A549 (cell line): ENCODE data around the gene PLA2G1B. TPM values are rescaled to one million over a fixed set of nuclear protein-coding genes. Genes with fewer than 3 reads are reported as not detected.

ENCODE experiments used
- ATAC-seq, 2 experiments: fragments of 200-7000 bp in 1 of 2; fragments of >200 bp in 1 of 2; cut with Nextera tagmentation in 1 of 2; cut with Tn5 transposase in 1 of 2; 3 replicates each; pipeline versions ENCODE4 v1.8.0 to v1.9.1; 2018 to 2020; ENCODE audit warnings: mild to moderate bottlenecking in 1 of 2, moderate library complexity in 1 of 2
- CTCF ChIA-PET: fragments of 300-600 bp; sonication (Branson Sonifier 250); formaldehyde crosslinking; extraction: SDS; loops from one replicate; lab custom pipeline; 2021; ENCODE audit warnings: antibody characterized with exemption, inconsistent platforms; lab: Yijun Ruan, JAX
- POLR2A ChIA-PET: fragments of 350-600 bp; formaldehyde crosslinking; extraction: SDS; loops from one replicate; lab custom pipeline; 2021; ENCODE audit warnings: antibody characterized with exemption, inconsistent platforms; lab: Yijun Ruan, JAX
- DNase-seq, 2 experiments: peaks; one replicate each; pipeline versions ENCODE4 v3.0.0 to v3.0.0-alpha.2; 2011 to 2016; ENCODE audit warnings: low read depth in 1 of 2, low spot score in 1 of 2
- FAIRE-seq: peaks from 2 replicates; lab custom pipeline; 2011; peaks lifted over from hg19 to GRCh38; lab: Jason Lieb, UNC
- H3K27ac ChIP-seq, 2 experiments: fragments of >200 bp; sonication (Bioruptor Twin); formaldehyde crosslinking; 3 replicates each; pipeline ENCODE4 v1.5.1; 2016 to 2017
- H3K4me1 ChIP-seq: fragments of >200 bp; sonication (Bioruptor Twin); formaldehyde crosslinking; 3 replicates; pipeline ENCODE4 v1.6.1; 2016
- H3K4me2 ChIP-seq: fragments of >200 bp; sonication (Bioruptor Twin); formaldehyde crosslinking; 3 replicates; pipeline ENCODE4 v1.6.1; 2016
- H3K4me3 ChIP-seq: fragments of >200 bp; sonication (Bioruptor Twin); formaldehyde crosslinking; 3 replicates; pipeline ENCODE4 v1.5.1; 2016
- H3K9me3 ChIP-seq: fragments of >200 bp; sonication (Bioruptor Twin); formaldehyde crosslinking; 3 replicates; pipeline ENCODE4 v1.6.1; 2016
- BHLHE40 ChIP-seq: IDR thresholded peaks from 2 replicates; pipeline ENCODE4 v1.6.1; 2012; ENCODE audit warnings: low read depth, low read length, inconsistent platforms
- CEBPB ChIP-seq, 2 experiments: fragments of >200 bp in 1 of 2; sonication (Bioruptor Twin) in 1 of 2; formaldehyde crosslinking in 1 of 2; IDR thresholded peaks; 2 replicates each; pipeline ENCODE4 v1.6.1; 2012 to 2016
- CHD2 ChIP-seq: fragments of 150-350 bp; IDR thresholded peaks from 2 replicates; pipeline ENCODE4 v1.6.1; 2014; ENCODE audit warnings: low read length; ENCODE audit not compliant: partially characterized antibody
- CHD4 ChIP-seq: fragments of 200-600 bp; sonication (generic); IDR thresholded peaks from 2 replicates; pipeline ENCODE4 v1.6.1; 2016; ENCODE audit warnings: antibody characterized with exemption, mild to moderate bottlenecking, borderline replicate concordance
- EHF ChIP-seq: fragments of 250-450 bp; sonication (Bioruptor Pico); IDR thresholded peaks from 2 replicates; pipeline ENCODE4 v1.5.0; 2020; ENCODE audit warnings: mild to moderate bottlenecking
- EHMT2 ChIP-seq: fragments of 200-600 bp; sonication (generic); IDR thresholded peaks from 2 replicates; pipeline ENCODE4 v1.6.1; 2016; ENCODE audit warnings: antibody characterized with exemption, low read depth, mild to moderate bottlenecking, moderate library complexity
- FOSB ChIP-seq: fragments of 250-450 bp; sonication (Bioruptor Pico); IDR thresholded peaks from 2 replicates; pipeline ENCODE4 v1.5.0; 2020; ENCODE audit warnings: mild to moderate bottlenecking, moderate library complexity
- GATA3 ChIP-seq: IDR thresholded peaks from 2 replicates; pipeline ENCODE4 v1.6.1; 2012; ENCODE audit warnings: borderline replicate concordance
- HOXB5 ChIP-seq: fragments of 250-450 bp; sonication (Bioruptor Pico); IDR thresholded peaks from 2 replicates; pipeline ENCODE4 v1.5.0; 2020; ENCODE audit warnings: mild to moderate bottlenecking, moderate library complexity
- JUNB ChIP-seq: fragments of >200 bp; sonication (Bioruptor Twin); formaldehyde crosslinking; IDR thresholded peaks from 2 replicates; pipeline ENCODE4 v1.6.1; 2016
- NFE2L2 ChIP-seq: fragments of 150-350 bp; conservative IDR thresholded peaks from 2 replicates; pipeline ENCODE4 v1.6.1; 2014; ENCODE audit warnings: low read length
- NPAS2 ChIP-seq: fragments of 250-450 bp; sonication (Bioruptor Pico); IDR thresholded peaks from 2 replicates; pipeline ENCODE4 v1.8.0; 2022; ENCODE audit warnings: mild to moderate bottlenecking, moderate library complexity, borderline replicate concordance
- PHF8 ChIP-seq: fragments of 200-600 bp; sonication (generic); IDR thresholded peaks from 2 replicates; pipeline ENCODE4 v1.6.1; 2016; ENCODE audit warnings: low read depth, mild to moderate bottlenecking, antibody characterized with exemption, moderate library complexity, borderline replicate concordance
- POLR2AphosphoS2 ChIP-seq: conservative IDR thresholded peaks from 2 replicates; pipeline ENCODE4 v1.6.1; 2012; ENCODE audit warnings: low read length, improper control_type of control experiment, inconsistent platforms
- RARB ChIP-seq: fragments of 250-450 bp; sonication (Bioruptor Pico); IDR thresholded peaks from 2 replicates; pipeline ENCODE4 v1.8.0; 2021; ENCODE audit warnings: mild to moderate bottlenecking, moderate library complexity
- RCOR1 ChIP-seq: fragments of 150-350 bp; IDR thresholded peaks from 2 replicates; pipeline ENCODE4 v1.6.1; 2014; ENCODE audit warnings: antibody characterized with exemption, low read length, low read depth
- RFX5 ChIP-seq: fragments of 450-650 bp; IDR thresholded peaks from 2 replicates; pipeline ENCODE4 v1.7.1; 2014; ENCODE audit warnings: antibody characterized with exemption, mild to moderate bottlenecking, moderate library complexity
- RNF2 ChIP-seq: fragments of 200-600 bp; sonication (generic); IDR thresholded peaks from 2 replicates; pipeline ENCODE4 v1.6.1; 2016; ENCODE audit warnings: low read depth, mild to moderate bottlenecking, antibody characterized with exemption, moderate library complexity, borderline replicate concordance
- SMC3 ChIP-seq: fragments of >200 bp; sonication (Bioruptor Twin); formaldehyde crosslinking; IDR thresholded peaks from 3 replicates; pipeline ENCODE4 v1.6.1; 2018; ENCODE audit warnings: inconsistent platforms
- SREBF2 ChIP-seq: fragments of 450-650 bp; IDR thresholded peaks from 2 replicates; pipeline ENCODE4 v1.6.1; 2014; ENCODE audit warnings: mild to moderate bottlenecking, moderate library complexity
- WGBS: methylation state at CpG from one replicate; pipeline ENCODE4 v1.1.6; 2017; ENCODE audit errors: missing lambda C conversion rate; 5-methylcytosine and 5-hydroxymethylcytosine counted together
- polyA plus RNA-seq, 4 experiments: library from polyadenylated mRNA; depleted of rRNA in 3 of 4; stranded (reverse); fragments of >200 nt; fragmentation: RNase III in 1 of 4; extraction: RNeasy Plus Mini Kit Qiagen cat#74134 plus additional on column Dnase treatment in 1 of 4; gene quantifications; 2 replicates in 3 of 4; 3 replicates in 1 of 4; pipeline ENCODE4 v1.2.3, GENCODE V29; 2011 to 2017
- TF ChIP-seq, protein P1 (sequence below): fragments of 150-350 bp; IDR thresholded peaks from 2 replicates; pipeline ENCODE4 v1.6.1; 2014; ENCODE audit warnings: low read depth, mild to moderate bottlenecking, low read length
- TF ChIP-seq, protein P2 (sequence below): fragments of 450-650 bp; IDR thresholded peaks from 2 replicates; pipeline ENCODE4 v1.6.1; 2014; ENCODE audit warnings: antibody characterized with exemption
- TF ChIP-seq, protein P3 (sequence below): IDR thresholded peaks from 2 replicates; pipeline ENCODE4 v1.6.1; 2012
- TF ChIP-seq, protein P4 (sequence below): fragments of >200 bp; sonication (Bioruptor Twin); formaldehyde crosslinking; IDR thresholded peaks from 3 replicates; pipeline ENCODE4 v1.6.1; 2016
- TF ChIP-seq, protein P5 (sequence below): fragments of >200 bp; sonication (Bioruptor Twin); formaldehyde crosslinking; IDR thresholded peaks from 2 replicates; pipeline ENCODE4 v1.6.1; 2016
- TF ChIP-seq, protein P6 (sequence below): fragments of 250-450 bp; sonication (Bioruptor Pico); IDR thresholded peaks from 2 replicates; pipeline ENCODE4 v1.5.0; 2020; ENCODE audit warnings: low read depth, mild to moderate bottlenecking, moderate library complexity
- TF ChIP-seq, protein P7 (sequence below): IDR thresholded peaks from 2 replicates; pipeline ENCODE4 v1.6.1; 2012

The PLA2G1B gene
- polyA plus RNA-seq, 2 of the 4 experiments (the other 2 are of a cell fraction) = 0.21 TPM; not detected in 1

DNA sequence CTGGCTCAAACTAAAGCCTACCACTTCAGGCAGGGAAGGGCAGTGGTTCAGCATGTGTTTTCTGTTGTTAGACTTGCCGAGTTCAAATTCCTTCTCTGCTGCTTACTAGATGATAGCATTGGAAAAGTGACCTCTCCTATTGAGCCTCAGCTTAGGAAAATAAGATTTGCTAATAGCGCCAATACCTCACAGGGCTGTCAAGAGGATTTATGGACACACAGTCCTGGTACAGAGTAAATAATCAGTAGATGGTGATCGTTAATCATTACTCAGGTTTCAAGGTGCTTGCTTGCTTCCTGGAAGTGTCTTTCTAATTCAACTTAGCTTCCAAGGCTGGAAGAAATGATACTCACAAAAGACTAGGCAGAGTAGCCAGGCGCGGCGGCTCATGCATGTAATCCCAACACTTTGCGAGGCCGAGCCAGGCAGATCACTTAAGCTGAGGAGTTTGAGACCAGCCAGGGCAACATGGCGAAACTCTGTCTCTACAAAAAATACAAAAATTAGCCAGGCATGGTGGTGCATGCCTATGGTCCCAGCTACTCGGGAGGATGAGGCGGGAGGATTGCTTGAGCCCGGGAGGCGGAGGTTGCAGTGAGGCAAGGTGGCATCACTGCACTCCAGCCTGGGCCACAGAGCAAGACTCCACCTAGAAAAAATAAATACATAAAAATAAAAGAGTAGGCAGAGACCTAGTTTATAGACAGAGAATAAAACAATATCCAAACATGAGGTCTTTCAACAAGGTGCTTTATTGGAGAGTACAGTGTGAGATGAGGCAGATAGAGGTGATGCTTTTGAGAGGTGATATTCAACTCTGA is 6.0 kb downstream of the PLA2G1B start:
- ATAC-seq (peak in 1 of 2 experiments; percentile 19; a peak in 3 of 6 replicates), FAIRE-seq (no peak), DNase-seq (peak in 1 of 2 experiments; percentile 80)
- TF ChIP-seq RFX5 (no peak), FOSB (CRISPR knock-in tag) (no peak), CEBPB (IDR thresholded peaks at IDR 0.05) (no peak), HOXB5 (CRISPR knock-in tag) (peak; percentile 70; the same call in 1 of the 2 replicates), CHD2 (no peak), POLR2AphosphoS2 (no peak)
- 44% methylated on average over 13 of the region's 13 CpGs for WGBS
- Histone ChIP-seq H3K27ac (peak overlapping the region; percentile 52 to 66; a peak in 5 of 6 replicates), H3K4me1 (peaks cover 23% of the 10 kb centered on the region), H3K4me2 (peak overlapping the region; percentile 61), H3K9me3 (no peaks in the 10 kb centered on the region), H3K4me3 (no peak overlapping the region)
- POLR2A ChIA-PET = no interaction called here
- CTCF ChIA-PET = interaction anchor here (0.8 to 1.6 kb wide), 7 partner anchors 8 to 145 kb away, joined by 3 to 8 read pairs (median 5); partner anchors contain the start of gene SIRT4

DNA sequence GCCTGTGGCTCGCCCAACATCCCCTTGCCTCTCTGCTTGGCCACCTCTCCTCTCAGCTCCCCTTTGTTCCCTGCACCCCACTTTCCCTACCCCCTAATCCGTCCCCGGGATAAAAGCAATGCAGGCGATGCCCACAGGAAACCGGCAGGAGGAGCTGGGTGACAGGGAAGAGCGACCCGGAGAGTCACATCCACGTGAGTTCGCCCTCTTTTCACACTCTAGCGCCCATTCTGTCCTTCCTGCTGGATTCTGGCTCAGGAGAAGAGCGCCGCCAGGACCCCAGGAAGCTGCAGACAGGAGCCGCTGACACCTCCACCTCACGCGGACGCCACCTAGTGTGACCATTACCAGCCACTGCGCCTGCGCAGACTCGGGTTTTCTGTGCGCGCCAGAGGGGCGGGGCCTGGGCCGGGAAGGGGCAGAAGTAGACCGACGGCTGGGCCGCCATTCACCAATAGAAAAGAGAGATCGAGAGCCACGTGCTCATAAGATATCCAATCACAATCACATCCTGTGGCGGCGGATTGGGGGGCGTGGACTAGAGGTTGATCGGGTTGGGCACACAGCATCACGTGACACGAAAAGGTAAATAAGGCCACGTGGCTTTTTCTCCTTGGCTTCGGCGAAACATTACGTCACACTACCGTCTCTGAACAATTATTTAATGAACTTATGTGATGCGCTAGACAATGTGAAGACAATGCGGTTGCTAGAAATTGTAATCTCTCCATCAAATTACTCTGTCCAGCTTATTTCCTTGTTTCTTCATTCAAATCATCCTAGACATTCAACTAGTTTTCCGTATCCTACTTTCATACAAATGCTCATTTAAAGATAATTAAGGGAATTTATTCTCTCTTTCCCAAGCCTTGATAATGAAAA is 10.1 kb downstream of the PLA2G1B start:
- POLR2A ChIA-PET = interaction anchor here (0.6 to 2.5 kb wide), 11 partner anchors 11 to 1375 kb away, joined by 3 to 22 read pairs (median 5); partner anchors contain the start of genes POP5, RNU4-1, RNU4-2 and RPLP0
- Histone ChIP-seq H3K4me3 (peak overlapping the region; percentile 56), H3K4me1 (peaks cover 23% of the 10 kb centered on the region), H3K9me3 (no peaks in the 10 kb centered on the region), H3K4me2 (peak overlapping the region; percentile 91), H3K27ac (peak overlapping the region; percentile 83 to 90)
- 4% methylated on average over 38 of the region's 42 CpGs for WGBS
- ATAC-seq = peak; percentile 94 to 98
- DNase-seq = peak; percentile 99 to 100
- CTCF ChIA-PET = interaction anchor here (0.7 to 4.1 kb wide), 16 partner anchors 7 to 351 kb away, joined by 3 to 53 read pairs (median 4); partner anchors contain the start of genes PLA2G1B, PXN and SIRT4
- FAIRE-seq = peak; percentile 97
- TF ChIP-seq POLR2AphosphoS2 = no peak
- TF ChIP-seq BHLHE40 = 0 out of 2 replicates have a peak, but pooled peaks have one; percentile 27
- TF ChIP-seq SMC3 = peak; percentile 39; the same call in 2 of the 3 replicates
- TF ChIP-seq, protein P1, sequence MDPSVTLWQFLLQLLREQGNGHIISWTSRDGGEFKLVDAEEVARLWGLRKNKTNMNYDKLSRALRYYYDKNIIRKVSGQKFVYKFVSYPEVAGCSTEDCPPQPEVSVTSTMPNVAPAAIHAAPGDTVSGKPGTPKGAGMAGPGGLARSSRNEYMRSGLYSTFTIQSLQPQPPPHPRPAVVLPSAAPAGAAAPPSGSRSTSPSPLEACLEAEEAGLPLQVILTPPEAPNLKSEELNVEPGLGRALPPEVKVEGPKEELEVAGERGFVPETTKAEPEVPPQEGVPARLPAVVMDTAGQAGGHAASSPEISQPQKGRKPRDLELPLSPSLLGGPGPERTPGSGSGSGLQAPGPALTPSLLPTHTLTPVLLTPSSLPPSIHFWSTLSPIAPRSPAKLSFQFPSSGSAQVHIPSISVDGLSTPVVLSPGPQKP = no peak
- TF ChIP-seq RCOR1 = no peak
- peak; percentile 55; the same call in 1 of the 2 replicates for TF ChIP-seq PHF8
- no peak for TF ChIP-seq NFE2L2
- TF ChIP-seq, protein P2, sequence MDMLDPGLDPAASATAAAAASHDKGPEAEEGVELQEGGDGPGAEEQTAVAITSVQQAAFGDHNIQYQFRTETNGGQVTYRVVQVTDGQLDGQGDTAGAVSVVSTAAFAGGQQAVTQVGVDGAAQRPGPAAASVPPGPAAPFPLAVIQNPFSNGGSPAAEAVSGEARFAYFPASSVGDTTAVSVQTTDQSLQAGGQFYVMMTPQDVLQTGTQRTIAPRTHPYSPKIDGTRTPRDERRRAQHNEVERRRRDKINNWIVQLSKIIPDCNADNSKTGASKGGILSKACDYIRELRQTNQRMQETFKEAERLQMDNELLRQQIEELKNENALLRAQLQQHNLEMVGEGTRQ = peak; percentile 100
- no peak for TF ChIP-seq JUNB
- TF ChIP-seq, protein P3, sequence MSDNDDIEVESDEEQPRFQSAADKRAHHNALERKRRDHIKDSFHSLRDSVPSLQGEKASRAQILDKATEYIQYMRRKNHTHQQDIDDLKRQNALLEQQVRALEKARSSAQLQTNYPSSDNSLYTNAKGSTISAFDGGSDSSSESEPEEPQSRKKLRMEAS = peak; percentile 100
- no peak for TF ChIP-seq SREBF2
- 0 out of 2 replicates have a peak, but pooled peaks have one; percentile 30 for TF ChIP-seq GATA3
- TF ChIP-seq, protein P4, sequence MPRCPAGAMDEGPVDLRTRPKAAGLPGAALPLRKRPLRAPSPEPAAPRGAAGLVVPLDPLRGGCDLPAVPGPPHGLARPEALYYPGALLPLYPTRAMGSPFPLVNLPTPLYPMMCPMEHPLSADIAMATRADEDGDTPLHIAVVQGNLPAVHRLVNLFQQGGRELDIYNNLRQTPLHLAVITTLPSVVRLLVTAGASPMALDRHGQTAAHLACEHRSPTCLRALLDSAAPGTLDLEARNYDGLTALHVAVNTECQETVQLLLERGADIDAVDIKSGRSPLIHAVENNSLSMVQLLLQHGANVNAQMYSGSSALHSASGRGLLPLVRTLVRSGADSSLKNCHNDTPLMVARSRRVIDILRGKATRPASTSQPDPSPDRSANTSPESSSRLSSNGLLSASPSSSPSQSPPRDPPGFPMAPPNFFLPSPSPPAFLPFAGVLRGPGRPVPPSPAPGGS = peak; percentile 60; the same call in 1 of the 3 replicates
- TF ChIP-seq, protein P5, sequence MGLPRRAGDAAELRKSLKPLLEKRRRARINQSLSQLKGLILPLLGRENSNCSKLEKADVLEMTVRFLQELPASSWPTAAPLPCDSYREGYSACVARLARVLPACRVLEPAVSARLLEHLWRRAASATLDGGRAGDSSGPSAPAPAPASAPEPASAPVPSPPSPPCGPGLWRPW = no peak
- TF ChIP-seq CHD4 = no peak
- TF ChIP-seq, protein P6, sequence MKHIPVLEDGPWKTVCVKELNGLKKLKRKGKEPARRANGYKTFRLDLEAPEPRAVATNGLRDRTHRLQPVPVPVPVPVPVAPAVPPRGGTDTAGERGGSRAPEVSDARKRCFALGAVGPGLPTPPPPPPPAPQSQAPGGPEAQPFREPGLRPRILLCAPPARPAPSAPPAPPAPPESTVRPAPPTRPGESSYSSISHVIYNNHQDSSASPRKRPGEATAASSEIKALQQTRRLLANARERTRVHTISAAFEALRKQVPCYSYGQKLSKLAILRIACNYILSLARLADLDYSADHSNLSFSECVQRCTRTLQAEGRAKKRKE (CRISPR knock-in tag) = 0 out of 2 replicates have a peak, but pooled peaks have one; percentile 66
- peak; percentile 61; the same call in 1 of the 2 replicates for TF ChIP-seq NPAS2 (CRISPR knock-in tag)
- TF ChIP-seq, protein P7, sequence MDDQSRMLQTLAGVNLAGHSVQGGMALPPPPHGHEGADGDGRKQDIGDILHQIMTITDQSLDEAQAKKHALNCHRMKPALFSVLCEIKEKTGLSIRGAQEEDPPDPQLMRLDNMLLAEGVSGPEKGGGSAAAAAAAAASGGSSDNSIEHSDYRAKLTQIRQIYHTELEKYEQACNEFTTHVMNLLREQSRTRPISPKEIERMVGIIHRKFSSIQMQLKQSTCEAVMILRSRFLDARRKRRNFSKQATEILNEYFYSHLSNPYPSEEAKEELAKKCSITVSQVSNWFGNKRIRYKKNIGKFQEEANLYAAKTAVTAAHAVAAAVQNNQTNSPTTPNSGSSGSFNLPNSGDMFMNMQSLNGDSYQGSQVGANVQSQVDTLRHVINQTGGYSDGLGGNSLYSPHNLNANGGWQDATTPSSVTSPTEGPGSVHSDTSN = no peak
- TF ChIP-seq RNF2 = peak; percentile 73; the same call in 1 of the 2 replicates
- TF ChIP-seq FOSB (CRISPR knock-in tag) = no peak
- peak; percentile 73 for TF ChIP-seq EHF (CRISPR knock-in tag)
- TF ChIP-seq EHMT2 = no peak
- no peak for TF ChIP-seq RARB (CRISPR knock-in tag)
